HG02623 (cell line): ENCODE results near the gene CELF2.
"Not testable (repeated sequence)": the region's sequence is repeated elsewhere in the genome, so short reads cannot be mapped to it uniquely, and the experiment has no call there.

Experiments
- ATAC-seq: cut with Tn5 transposase; IDR thresholded peaks from one replicate; pipeline ENCODE4 v1.9.1; 2021; ENCODE audit warnings: moderate library complexity; ENCODE audit not compliant: unreplicated experiment

The CELF2 gene

GRCh38 chr10:11336722-11337162 is 319.1 kb downstream of the CELF2 start:
- no peak for ATAC-seq

DNA sequence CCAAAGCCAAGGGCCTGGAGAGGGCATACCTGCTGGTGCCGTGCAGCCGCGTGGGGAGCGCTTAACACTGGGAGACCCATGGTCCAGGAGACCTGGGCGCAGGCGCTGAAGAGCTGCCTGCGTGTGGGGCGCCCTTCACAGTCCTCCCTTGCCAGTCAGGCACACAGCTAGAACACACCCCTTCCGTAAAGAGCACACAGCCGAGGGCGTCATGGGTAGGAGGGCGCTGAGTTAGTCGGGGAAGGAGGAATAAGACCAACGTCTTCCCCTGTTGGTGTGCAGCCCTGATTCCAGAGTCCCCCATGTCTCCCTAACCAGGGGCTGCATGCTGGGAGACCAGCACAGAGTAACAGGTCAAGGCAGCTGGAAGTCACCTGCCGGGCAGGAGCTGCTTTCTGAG is 319.8 kb downstream of the CELF2 start:
- ATAC-seq = no peak

DNA sequence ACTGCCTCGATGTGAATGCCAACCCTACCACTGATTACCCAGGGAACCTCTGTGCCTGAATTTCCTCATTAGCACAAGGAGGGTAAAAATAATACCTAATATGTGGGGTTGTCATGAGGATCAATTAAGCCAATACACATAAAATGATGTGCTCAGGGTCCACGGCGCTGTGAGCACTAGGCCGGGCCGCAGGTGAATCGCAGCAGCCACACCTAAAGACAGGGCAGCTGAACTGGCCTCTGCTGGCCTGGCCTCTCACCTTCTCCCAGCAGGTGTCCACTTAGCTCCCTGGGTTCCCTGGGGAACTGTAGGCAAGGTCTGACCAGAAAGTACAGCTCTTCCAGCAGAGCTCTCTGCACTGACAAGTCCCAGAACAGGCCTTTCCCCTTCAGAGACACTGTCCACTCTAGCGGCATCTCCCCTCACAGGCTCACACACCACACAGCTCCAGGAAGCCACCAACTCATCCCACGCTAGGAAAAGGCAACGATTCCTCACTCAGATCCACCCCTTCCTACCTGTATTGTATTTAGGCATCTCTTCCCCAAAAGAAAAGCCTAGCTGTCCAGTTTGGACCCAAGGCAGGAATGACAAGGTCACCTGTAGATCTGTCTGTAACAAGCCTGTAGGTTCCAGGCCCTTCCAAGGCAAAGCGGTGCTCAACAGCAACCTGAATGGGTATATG is 320.6 kb downstream of the CELF2 start:
- ATAC-seq = no peak

DNA sequence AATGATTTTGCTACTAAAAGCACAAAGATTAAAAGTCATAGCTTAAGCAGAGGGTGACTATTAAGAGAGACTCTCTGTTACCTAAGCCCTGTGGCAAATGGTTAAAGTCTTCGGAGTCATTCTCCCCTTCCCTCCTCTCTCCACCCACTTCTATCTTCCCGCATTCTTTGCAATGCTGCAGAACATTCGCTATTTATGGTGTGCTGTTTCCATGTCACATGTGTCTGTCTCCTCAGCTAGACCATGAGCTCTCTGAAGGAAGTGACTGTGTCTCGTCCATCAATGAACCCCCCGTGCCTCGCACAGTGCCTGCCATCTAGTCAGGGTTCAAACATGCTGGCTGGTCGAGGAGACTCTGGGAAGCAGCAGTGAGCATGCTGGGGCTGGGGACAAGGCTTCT is 321.3 kb downstream of the CELF2 start:
- ATAC-seq = no peak

DNA sequence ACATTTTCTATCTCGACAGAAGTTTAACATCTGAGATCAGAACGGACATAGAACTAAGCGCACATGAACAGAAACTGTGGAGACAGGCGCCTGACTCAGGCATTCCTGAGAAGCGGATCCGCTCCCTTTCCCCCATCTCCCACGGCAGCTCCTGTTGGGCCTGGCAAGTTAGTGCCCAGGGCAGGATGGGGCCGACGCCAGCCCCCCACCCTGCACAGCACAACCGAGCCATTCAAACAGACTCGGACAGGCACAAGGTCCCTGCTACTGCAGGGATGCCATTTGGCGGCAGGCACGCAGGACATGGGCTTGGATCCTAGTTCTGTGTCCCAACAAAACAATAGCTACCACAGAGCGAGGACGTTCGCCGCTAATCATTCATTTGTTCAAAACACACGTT is 322.0 kb downstream of the CELF2 start:
- ATAC-seq = no peak

- ATAC-seq = no peak
Observed at GRCh38 chr10:11341283-11341960, 323.8 kb downstream of the CELF2 start.

DNA sequence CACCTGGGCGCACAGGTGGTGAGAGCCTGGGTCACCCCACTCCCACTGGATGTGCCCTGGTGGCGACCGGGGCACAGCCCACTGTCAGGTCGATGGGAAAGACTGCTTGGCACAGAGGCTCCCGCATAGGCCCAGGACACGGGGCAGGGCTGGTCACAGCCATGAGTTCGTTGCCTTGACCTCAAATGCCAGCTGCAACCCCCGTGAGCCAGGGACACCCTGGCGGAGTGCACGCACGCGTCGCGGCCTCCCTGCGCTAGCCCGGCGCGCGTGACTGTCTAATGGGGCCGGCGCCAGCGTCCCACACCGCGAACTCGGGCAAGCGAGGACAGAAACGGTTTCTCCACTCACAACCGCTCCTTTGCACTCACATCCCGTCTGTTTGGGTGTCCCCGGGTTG is 326.4 kb downstream of the CELF2 start:
- no peak for ATAC-seq

DNA sequence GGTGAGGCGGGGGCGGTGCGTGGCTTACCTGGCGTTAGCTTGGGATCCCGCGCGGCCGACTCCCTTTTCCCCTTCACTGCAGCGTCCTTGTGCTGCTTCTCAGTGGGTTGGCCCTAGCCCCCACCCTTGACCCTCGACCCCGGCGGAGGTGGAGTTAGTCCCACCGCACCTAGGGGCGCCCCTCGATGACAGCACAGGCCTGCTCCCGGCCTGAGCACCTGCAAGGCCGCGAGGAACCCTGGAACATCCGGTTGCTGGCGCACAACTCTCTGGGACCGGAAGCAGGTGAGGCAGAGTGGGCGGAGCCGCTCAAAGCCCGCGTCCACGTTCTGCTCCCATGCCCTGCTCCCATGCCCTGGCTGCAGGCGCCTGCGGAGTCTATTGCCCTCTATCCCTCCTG is 326.9 kb downstream of the CELF2 start:
- no peak for ATAC-seq

- peak; percentile 47 for ATAC-seq
Observed at GRCh38 chr10:11345224-11346054, 327.8 kb downstream of the CELF2 start.

- ATAC-seq = not testable (repeated sequence)
Observed at GRCh38 chr10:11347580-11347979, 329.9 kb downstream of the CELF2 start.

- ATAC-seq = no peak
Observed at GRCh38 chr10:11351801-11352200, 334.1 kb downstream of the CELF2 start.

DNA sequence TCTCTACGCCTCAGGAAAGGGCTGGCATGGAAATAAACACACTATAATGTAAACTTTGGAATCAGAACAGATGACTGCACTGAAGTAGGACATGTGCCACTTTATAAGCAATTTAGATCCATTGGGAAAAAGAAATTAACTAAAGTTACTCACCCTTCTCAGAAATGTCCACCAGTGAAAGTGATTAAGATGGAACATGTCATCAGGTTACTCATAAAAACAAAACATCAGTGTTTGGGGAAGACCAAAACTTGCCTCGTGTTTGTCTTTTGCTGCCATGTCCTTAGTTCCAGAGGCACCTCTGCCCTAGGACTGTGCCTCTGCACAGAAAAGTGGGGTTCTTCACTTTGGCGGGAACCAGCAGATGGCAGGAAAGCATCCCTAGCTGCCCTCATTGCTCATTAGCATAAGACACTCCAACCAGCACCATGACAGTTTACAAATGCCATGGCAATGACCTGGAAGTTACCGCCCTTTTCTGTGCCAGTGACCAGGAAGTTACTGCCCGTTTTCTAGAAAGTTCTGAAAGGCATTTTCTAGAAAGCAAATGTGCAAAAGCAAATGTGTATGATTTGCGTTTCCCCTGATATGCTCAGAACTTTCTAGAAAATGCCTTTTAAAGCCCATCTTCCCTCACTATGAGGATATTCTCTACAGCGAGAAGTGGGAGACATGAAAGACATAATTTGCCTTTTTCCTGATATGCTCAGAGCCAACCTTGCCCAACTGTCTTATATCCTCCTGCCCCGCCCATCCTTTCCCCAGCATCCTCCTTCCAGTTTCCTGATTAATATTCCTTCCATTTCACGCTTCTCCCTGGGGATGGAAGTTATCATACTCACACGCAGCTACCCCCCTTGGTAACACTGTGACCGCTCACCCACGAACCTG is 335.6 kb downstream of the CELF2 start:
- no peak for ATAC-seq

DNA sequence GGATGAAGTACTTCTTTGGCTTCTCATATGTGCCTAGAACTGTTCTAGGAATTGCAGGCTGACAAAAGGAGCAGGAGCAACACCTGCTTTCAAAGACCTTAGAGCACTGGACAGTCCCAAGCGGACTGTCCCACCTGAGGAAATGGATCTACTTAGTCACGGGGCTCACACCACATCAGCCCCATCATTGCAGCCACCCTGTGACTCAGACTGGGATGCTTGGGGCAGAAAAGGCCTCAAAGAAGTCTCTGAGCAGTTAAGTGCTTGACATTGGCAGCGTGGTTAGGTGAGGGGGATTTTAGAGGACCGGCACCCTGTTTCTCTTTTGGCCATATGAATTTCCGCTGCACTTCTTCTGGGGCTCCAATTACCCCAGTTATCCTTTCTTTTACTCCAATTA is 337.2 kb downstream of the CELF2 start:
- ATAC-seq = no peak

DNA sequence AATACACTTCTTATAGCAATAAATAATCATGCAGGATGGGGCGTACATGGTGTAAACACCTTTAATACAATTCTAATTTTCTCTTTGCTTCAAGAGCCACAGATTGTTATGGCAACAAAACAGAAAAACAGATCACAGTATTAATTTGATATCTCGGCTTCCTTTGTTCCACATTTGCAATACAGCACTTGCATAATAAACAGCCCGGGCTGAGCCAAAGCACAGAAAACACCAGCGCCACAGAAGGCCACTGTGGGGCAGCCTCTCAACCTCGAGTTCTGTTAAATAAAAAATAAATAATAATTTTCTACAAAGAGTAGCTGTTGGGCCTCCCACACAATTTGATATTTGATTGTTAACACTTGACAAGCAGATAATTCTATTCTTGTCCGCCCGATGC is 337.9 kb downstream of the CELF2 start:
- ATAC-seq = no peak

DNA sequence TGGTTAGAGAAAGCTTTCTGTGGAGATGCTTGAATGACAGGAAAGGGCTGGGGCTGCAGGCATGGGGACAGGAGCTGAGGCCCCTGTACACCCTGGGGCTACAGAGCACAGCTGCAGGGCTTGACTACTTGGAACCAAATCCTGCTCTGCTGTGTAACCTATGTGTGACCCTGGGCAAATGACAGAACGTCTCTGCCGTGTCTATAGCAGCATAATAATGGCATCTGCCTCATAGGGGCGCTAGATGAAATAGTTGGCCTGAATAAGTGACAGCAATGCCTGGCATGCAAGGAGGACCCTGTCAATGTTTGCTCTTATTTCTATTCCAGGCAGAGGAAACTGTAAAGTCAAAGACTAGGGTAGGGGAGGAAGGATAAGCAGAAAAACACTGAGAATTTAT is 339.8 kb downstream of the CELF2 start:
- no peak for ATAC-seq

GRCh38 chr10:11358011-11358410 is 340.3 kb downstream of the CELF2 start:
- ATAC-seq = no peak

- no peak for ATAC-seq
Observed at GRCh38 chr10:11358923-11359575, 341.4 kb downstream of the CELF2 start.

DNA sequence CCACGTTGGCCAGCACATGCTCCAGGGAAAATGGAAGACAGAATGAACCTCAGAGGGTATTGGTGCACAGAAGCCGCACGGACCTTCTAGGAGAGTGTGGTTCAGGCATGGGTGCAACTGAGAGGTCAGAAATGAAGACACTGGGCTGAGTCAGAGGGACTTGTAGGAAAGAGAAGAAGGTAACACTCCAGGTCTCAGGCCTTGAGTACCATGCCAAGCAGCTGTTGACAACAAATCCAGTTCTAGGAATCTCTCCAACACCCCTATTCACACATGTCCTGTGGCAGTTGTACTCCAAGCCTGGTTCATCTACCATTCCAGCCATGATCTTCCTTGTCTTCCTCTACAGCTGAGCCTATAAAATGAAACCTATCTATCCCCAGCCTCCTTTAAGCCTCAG is 342.2 kb downstream of the CELF2 start:
- ATAC-seq = no peak

GRCh38 chr10:11363497-11363896 is 345.8 kb downstream of the CELF2 start:
- ATAC-seq = no peak

- no peak for ATAC-seq
Observed at GRCh38 chr10:11364241-11364640, 346.6 kb downstream of the CELF2 start.
